Fibroblast of lung (primary cell): ENCODE measurements around the gene TUBGCP6. TPM values are rescaled to one million over a fixed set of nuclear protein-coding genes. Genes with fewer than 3 reads are reported as not detected.

Source experiments
- DNase-seq, 2 donors: peaks; one replicate each; pipeline versions ENCODE4 v3.0.0 to v3.0.0-alpha.2; 2010; ENCODE audit warnings: low read depth in 2 of 2
- H2AFZ ChIP-seq: 2 replicates; pipeline ENCODE4 v1.5.1; 2012; ENCODE audit warnings: low read length, control low read depth, inconsistent platforms
- H3K27ac ChIP-seq: 2 replicates; pipeline ENCODE4 v1.5.1; 2011; ENCODE audit warnings: low read length, control low read depth; ENCODE audit not compliant: insufficient read depth
- H3K27me3 ChIP-seq: 2 replicates; pipeline ENCODE4 v1.5.1; 2011; ENCODE audit warnings: mild to moderate bottlenecking, low read length; ENCODE audit not compliant: control insufficient read depth, insufficient read depth
- H3K36me3 ChIP-seq: 2 replicates; pipeline ENCODE4 v1.5.1; 2011; ENCODE audit warnings: low read length; ENCODE audit not compliant: control insufficient read depth, insufficient read depth
- H3K4me1 ChIP-seq: 2 replicates; pipeline ENCODE4 v1.5.1; 2011; ENCODE audit warnings: low read length; ENCODE audit not compliant: control insufficient read depth, insufficient read depth; ENCODE audit errors: extremely low read depth
- H3K4me2 ChIP-seq: 2 replicates; pipeline ENCODE4 v1.5.1; 2011; ENCODE audit warnings: low read length, control low read depth; ENCODE audit not compliant: insufficient read depth; ENCODE audit errors: extremely low read depth
- H3K4me3 ChIP-seq, 4 experiments: fragments of 200-600 bp in 1 of 4; sonication (generic) in 1 of 4; replicated peaks in 1 of 4; 2 replicates each; pipeline ENCODE4 v1.5.1; 2011 to 2016; ENCODE audit warnings: low read length in 4 of 4, low read depth in 3 of 4, mild to moderate bottlenecking in 3 of 4, control low read depth in 2 of 4, inconsistent platforms in 1 of 4, mixed read lengths in 1 of 4; ENCODE audit not compliant: insufficient read depth in 1 of 4; ENCODE audit errors: control extremely low read depth in 1 of 4
- H3K79me2 ChIP-seq: 2 replicates; pipeline ENCODE4 v1.5.1; 2012; ENCODE audit warnings: mild to moderate bottlenecking, low read length, inconsistent platforms; ENCODE audit not compliant: control insufficient read depth, insufficient read depth
- H3K9ac ChIP-seq: 2 replicates; pipeline ENCODE4 v1.5.1; 2011; ENCODE audit warnings: mild to moderate bottlenecking, low read length, control low read depth; ENCODE audit not compliant: insufficient read depth
- H3K9me3 ChIP-seq: 2 replicates; pipeline ENCODE4 v1.5.1; 2012; ENCODE audit warnings: low read depth, low read length; ENCODE audit not compliant: control insufficient read depth, insufficient read depth
- H4K20me1 ChIP-seq: 2 replicates; pipeline ENCODE4 v1.5.1; 2011; ENCODE audit warnings: low read length; ENCODE audit not compliant: control insufficient read depth, insufficient read depth; ENCODE audit errors: extremely low read depth
- CTCF ChIP-seq, 2 donors: IDR thresholded peaks in 1 of 2; conservative IDR thresholded peaks in 1 of 2; 1 replicate in 1 of 2; 2 replicates in 1 of 2; pipeline ENCODE4 v1.5.1; 2011 to 2012; ENCODE audit warnings: low read length in 2 of 2, control low read depth in 1 of 2, inconsistent platforms in 1 of 2, low read depth in 1 of 2, mild to moderate bottlenecking in 1 of 2
- EZH2 ChIP-seq: IDR thresholded peaks from 2 replicates; pipeline ENCODE4 v1.5.1; 2012; ENCODE audit warnings: low read length, control low read depth, mild to moderate bottlenecking; ENCODE audit errors: missing control alignments
- polyA plus RNA-seq, 2 donors: library from polyadenylated mRNA; depleted of rRNA in 1 of 2; stranded (reverse) in 1 of 2; unstranded in 1 of 2; fragments of >200 nt; gene quantifications; 2 replicates each; pipeline ENCODE4 v1.2.1, GENCODE V29; 2011 to 2012; ENCODE audit warnings: missing spikeins in 1 of 2
- total RNA-seq: library from RNA; depleted of rRNA; stranded (reverse); fragments of >200 nt; gene quantifications from 2 replicates; pipeline ENCODE4 v1.2.1, GENCODE V29; 2014

The TUBGCP6 gene
- total and polyA plus RNA-seq, 2 donors (not counting 1 experiment from before 2014, with no cell fraction given), result 6.7 to 23.8 TPM

GRCh38 chr22:50171965-50172421 is 72.8 kb downstream of the TUBGCP6 start:
- DNase-seq, result no peak
- H3K27ac ChIP-seq, result no peak overlapping the region
- no peak for TF ChIP-seq EZH2
- no peak for TF ChIP-seq CTCF (conservative IDR thresholded peaks at IDR 0.05 in 1 of 2, IDR thresholded peaks at IDR 0.05 in 1 of 2; ENCODE audit: low read depth in 1 of 2, low read length in 2 of 2)
- H3K9ac ChIP-seq, result no peak overlapping the region
- peaks cover 13% of the 10 kb centered on the region for H3K27me3 ChIP-seq
- no peak overlapping the region for H2AFZ ChIP-seq
- H3K36me3 ChIP-seq, result no peaks in the 10 kb centered on the region
- H3K4me3 ChIP-seq, result no peak overlapping the region
- H3K79me2 ChIP-seq, result no peaks in the 10 kb centered on the region
- H4K20me1 ChIP-seq, result no peaks in the 10 kb centered on the region
- H3K4me1 ChIP-seq, result no peaks in the 10 kb centered on the region
- H3K9me3 ChIP-seq, result no peaks in the 10 kb centered on the region
- H3K4me2 ChIP-seq, result no peak overlapping the region

GRCh38 chr22:50171319-50171964 is 73.4 kb downstream of the TUBGCP6 start:
- no peaks in the 10 kb centered on the region for H4K20me1 ChIP-seq
- TF ChIP-seq EZH2, result no peak
- TF ChIP-seq CTCF (conservative IDR thresholded peaks at IDR 0.05 in 1 of 2, IDR thresholded peaks at IDR 0.05 in 1 of 2; ENCODE audit: low read depth in 1 of 2, low read length in 2 of 2), result no peak
- H3K4me2 ChIP-seq, result no peak overlapping the region
- H3K27me3 ChIP-seq, result peaks cover 13% of the 10 kb centered on the region
- no peak overlapping the region for H3K9ac ChIP-seq
- H3K79me2 ChIP-seq, result no peaks in the 10 kb centered on the region
- no peak overlapping the region for H2AFZ ChIP-seq
- H3K27ac ChIP-seq, result no peak overlapping the region
- H3K9me3 ChIP-seq, result no peaks in the 10 kb centered on the region
- no peak overlapping the region for H3K4me3 ChIP-seq
- H3K36me3 ChIP-seq, result no peaks in the 10 kb centered on the region
- DNase-seq, result no peak
- H3K4me1 ChIP-seq, result no peaks in the 10 kb centered on the region

- Histone ChIP-seq H4K20me1 (no peaks in the 10 kb centered on the region), H2AFZ (no peak within 1 kb of the TSS), H3K27ac (no peak within 1 kb of the TSS), H3K4me1 (no peaks in the 10 kb centered on the region), H3K79me2 (no peaks in the 10 kb centered on the region), H3K4me3 (peak within 1 kb of the TSS in 1 of 4 experiments; percentile 42), H3K36me3 (no peaks in the 10 kb centered on the region), H3K9me3 (no peaks in the 10 kb centered on the region), H3K4me2 (peak within 1 kb of the TSS; percentile 35), H3K9ac (peak within 1 kb of the TSS; percentile 42), H3K27me3 (peaks cover 13% of the 10 kb centered on the region)
- TF ChIP-seq CTCF (conservative IDR thresholded peaks at IDR 0.05 in 1 of 2, IDR thresholded peaks at IDR 0.05 in 1 of 2; ENCODE audit: low read depth in 1 of 2, low read length in 2 of 2) (no peak), EZH2 (peak; percentile 66)
- DNase-seq, result peak in 1 of 2 donors; percentile 19
Measured at GRCh38 chr22:50170453-50171318, 74.1 kb downstream of the TUBGCP6 start, which contains the start of gene PANX2. Gene PANX2, plus strand, starts transcription at chr22:50170731. Its CDS starts 0 bp downstream, at chr22:50170731.
